Heart right ventricle (tissue), 16 donors: ENCODE results near the gene CBFA2T3. TPM values are rescaled to one million over a fixed set of nuclear protein-coding genes. Genes with fewer than 3 reads are reported as not detected.

Experiments
- ATAC-seq, 8 donors: fragments of 200-7000 bp; cut with Tn5 transposase; one replicate each; pipeline ENCODE4 v1.9.1; 2020; ENCODE audit warnings: mild to moderate bottlenecking in 8 of 8, moderate library complexity in 8 of 8, moderate number of reproducible peaks in 1 of 8
- DNase-seq, 2 donors: peaks; one replicate each; pipeline ENCODE4 v3.0.0-alpha.2; 2020
- H3K27ac ChIP-seq, 10 donors: fragments of 200-600 bp; sonication (generic) in 2 of 10; one replicate each; pipeline versions ENCODE4 v1.5.0 to v1.8.0; 2020 to 2022; ENCODE audit warnings: mild to moderate bottlenecking in 3 of 10
- H3K27me3 ChIP-seq, 7 donors: fragments of 200-600 bp; one replicate each; pipeline ENCODE4 v1.8.0; 2021 to 2022; ENCODE audit warnings: mild to moderate bottlenecking in 2 of 7
- H3K36me3 ChIP-seq, 9 donors: fragments of 200-600 bp; sonication (generic) in 1 of 9; one replicate each; pipeline versions ENCODE4 v1.5.0 to v1.8.0; 2020 to 2022; ENCODE audit warnings: mild to moderate bottlenecking in 2 of 9
- H3K4me1 ChIP-seq, 9 donors: fragments of 200-600 bp; sonication (generic) in 1 of 9; one replicate each; pipeline versions ENCODE4 v1.5.0 to v1.8.0; 2020 to 2022; ENCODE audit warnings: mild to moderate bottlenecking in 4 of 9
- H3K4me3 ChIP-seq, 10 donors: fragments of 200-600 bp; sonication (generic) in 2 of 10; one replicate each; pipeline versions ENCODE4 v1.5.0 to v1.8.0; 2020 to 2022; ENCODE audit warnings: mild to moderate bottlenecking in 7 of 10, moderate library complexity in 2 of 10
- H3K9me3 ChIP-seq, 11 donors: fragments of 200-600 bp in 10 of 11; sonication (generic) in 2 of 11; one replicate each; pipeline versions ENCODE4 v1.5.0 to v1.8.0; 2013 to 2022; ENCODE audit warnings: mild to moderate bottlenecking in 2 of 11, control low read depth in 1 of 11, moderate library complexity in 1 of 11
- WGBS, 2 donors: extraction: QIAGEN DNeasy Blood & Tissue Kit; methylation state at CpG; one replicate each; pipeline ENCODE4 v1.1.7; 2013; ENCODE audit warnings: inconsistent platforms in 1 of 2; 5-methylcytosine and 5-hydroxymethylcytosine counted together
- intact Hi-C, 10 donors: fragments of 100-400 bp; cut with DNase I; formaldehyde crosslinking; loops; one replicate each; pipeline versions ENCODE4 v1.11.1 to v1.14.2; 2022
- polyA plus RNA-seq, 2 donors: library from polyadenylated mRNA; stranded (reverse); fragments of 200-250 nt; gene quantifications; one replicate each; pipeline ENCODE4 v1.2.3, GENCODE V29; 2013
- total RNA-seq, 10 donors: library from RNA; stranded (reverse); fragmentation: NEBNext Ultra II Directional in 3 of 10; extraction: Animal tissue kit (Norgen Biotek cat#: 25700) in 3 of 10; gene quantifications; one replicate each; pipeline versions ENCODE4 v1.2.1 to v1.2.4, GENCODE V29; 2021 to 2023
- TF ChIP-seq, protein P1 (sequence below), 9 donors: fragments of 200-600 bp; sonication (generic) in 2 of 9; IDR thresholded peaks; one replicate each; pipeline versions ENCODE4 v1.5.0 to v1.8.0; 2021 to 2022; ENCODE audit warnings: antibody characterized with exemption in 9 of 9, mild to moderate bottlenecking in 5 of 9, moderate library complexity in 1 of 9
- donor health status: Arrhythmogenic right ventricular cardiomyopathy.
- donor health status: ischemic (EF 13 %, LVEDD 7.1; RV severe dilation, severe dysfunction).
- donor health status: healthy with polysubstance abuse.
- donor health status: DM: no; HTN: yes; CAD: no.
- donor health status: DM: no; HTN: no; CAD: no.
- donor health status: ischemic (EF 25% LVEDD 6.9; RV normal size, moderate dysfunction).
- donor health status: ischemic (EF 25% LVEDD 5.7; RV mildly dilated, moderate dysfunction).
- donor health status: healthy.
- donor health status: DM: yes; HTN: yes; CAD: no.
- donor health status: Ischemic cardiomyopathy.
- donor health status: ischemic (EF 35%, LVEDD 5.7; RV mildly dilated, moderate dysfunction).
- donor health status: nonischemic (EF 11% LVEDD 7.7; RV severe dilation, severe dysfunction).
- donor health status: DM: yes; HTN: yes; CAD: no.
- donor health status: PGD.
- donor health status: ischemic (EF 29% LVEDD 5.4; RV normal size, mild dysfunction).
- donor health status: nonischemic (EF 23%, LVEDD 6.1; RV moderate dilation, normal function).

Gene CBFA2T3
- total and polyA plus RNA-seq, 12 donors, result 3.1 to 17.6 (median 6.1) TPM

DNA sequence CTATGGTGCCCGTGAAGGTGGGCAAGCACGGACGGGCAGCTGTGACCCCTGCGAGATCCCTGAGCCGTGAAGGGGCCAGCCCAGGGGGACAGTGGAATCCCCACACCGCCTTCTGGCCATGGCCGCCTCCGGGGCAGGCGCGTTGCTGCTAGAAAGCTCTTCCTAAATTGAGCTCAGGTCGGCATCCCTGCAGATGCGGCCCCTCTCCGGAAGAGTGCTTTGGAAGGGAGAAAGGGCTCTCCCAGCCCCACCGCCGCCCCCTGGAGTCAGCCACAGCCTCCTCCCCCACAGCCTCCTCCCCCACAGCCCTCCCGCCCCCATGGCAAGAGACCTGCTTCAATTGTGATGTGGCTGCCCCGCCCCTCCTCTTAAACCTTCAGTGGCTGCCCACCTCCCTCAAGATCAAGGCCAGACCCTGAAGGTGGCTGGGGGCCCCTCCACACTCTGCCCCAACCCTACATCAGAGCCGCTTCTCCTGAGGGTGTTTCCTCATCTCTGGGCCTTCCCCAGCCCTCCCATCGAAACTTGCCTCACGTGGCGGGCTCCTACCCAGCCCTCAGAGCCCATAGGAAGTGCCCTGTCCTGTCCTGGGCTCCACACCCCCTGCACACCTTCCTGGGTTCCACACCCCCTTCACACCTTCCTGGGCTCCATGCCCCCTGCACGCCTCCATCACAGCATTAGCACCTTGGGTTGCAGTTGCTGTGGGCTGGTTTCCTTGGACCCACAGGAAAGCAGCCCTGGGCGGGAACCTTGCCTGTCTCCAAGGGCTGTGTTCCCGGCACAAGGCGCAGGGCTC is 5.5 kb upstream of the CBFA2T3 start:
- Histone ChIP-seq H3K27me3 (peaks cover 0 to 36% (median 20%) of the 10 kb centered on the region in 7 donors), H3K9me3 (no peaks in the 10 kb centered on the region), H3K4me1 (peaks cover 0 to 17% (median 3%) of the 10 kb centered on the region in 9 donors), H3K27ac (no peak overlapping the region), H3K4me3 (no peak overlapping the region), H3K36me3 (no peaks in the 10 kb centered on the region)
- no peak for ATAC-seq
- TF ChIP-seq, protein P1, sequence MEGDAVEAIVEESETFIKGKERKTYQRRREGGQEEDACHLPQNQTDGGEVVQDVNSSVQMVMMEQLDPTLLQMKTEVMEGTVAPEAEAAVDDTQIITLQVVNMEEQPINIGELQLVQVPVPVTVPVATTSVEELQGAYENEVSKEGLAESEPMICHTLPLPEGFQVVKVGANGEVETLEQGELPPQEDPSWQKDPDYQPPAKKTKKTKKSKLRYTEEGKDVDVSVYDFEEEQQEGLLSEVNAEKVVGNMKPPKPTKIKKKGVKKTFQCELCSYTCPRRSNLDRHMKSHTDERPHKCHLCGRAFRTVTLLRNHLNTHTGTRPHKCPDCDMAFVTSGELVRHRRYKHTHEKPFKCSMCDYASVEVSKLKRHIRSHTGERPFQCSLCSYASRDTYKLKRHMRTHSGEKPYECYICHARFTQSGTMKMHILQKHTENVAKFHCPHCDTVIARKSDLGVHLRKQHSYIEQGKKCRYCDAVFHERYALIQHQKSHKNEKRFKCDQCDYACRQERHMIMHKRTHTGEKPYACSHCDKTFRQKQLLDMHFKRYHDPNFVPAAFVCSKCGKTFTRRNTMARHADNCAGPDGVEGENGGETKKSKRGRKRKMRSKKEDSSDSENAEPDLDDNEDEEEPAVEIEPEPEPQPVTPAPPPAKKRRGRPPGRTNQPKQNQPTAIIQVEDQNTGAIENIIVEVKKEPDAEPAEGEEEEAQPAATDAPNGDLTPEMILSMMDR (IDR thresholded peaks at IDR 0.05), result no peak
- WGBS, 2 donors, result 70 to 75% methylated on average over 25 of the region's 25 CpGs
- DNase-seq, result no peak
- intact Hi-C loops, result no loop called here

- Histone ChIP-seq H3K27me3 (peaks cover 0 to 54% (median 17%) of the 10 kb centered on the region in 7 donors), H3K9me3 (no peaks in the 10 kb centered on the region), H3K27ac (no peak overlapping the region), H3K4me1 (peaks cover 9 to 42% (median 15%) of the 10 kb centered on the region in 9 donors), H3K36me3 (no peaks in the 10 kb centered on the region), H3K4me3 (no peak overlapping the region)
- 80 to 91% methylated on average over 3 of the region's 3 CpGs for WGBS, 2 donors
- intact Hi-C loops, result no loop called here
- ATAC-seq, result no peak
- TF ChIP-seq, protein P1 (IDR thresholded peaks at IDR 0.05), result no peak
- DNase-seq, result no peak
Observed at GRCh38 chr16:88979353-88980015, 2.5 kb upstream of the CBFA2T3 start.

GRCh38 chr16:88978608-88979346 is 1.8 kb upstream of the CBFA2T3 start:
- 65 to 71% methylated on average over 18 to 21 of the region's 21 CpGs for WGBS, 2 donors
- Histone ChIP-seq H3K36me3 (no peaks in the 10 kb centered on the region), H3K9me3 (no peaks in the 10 kb centered on the region), H3K27me3 (peaks cover 0 to 48% (median 24%) of the 10 kb centered on the region in 7 donors), H3K4me3 (no peak overlapping the region), H3K4me1 (peaks cover 9 to 42% (median 15%) of the 10 kb centered on the region in 9 donors), H3K27ac (peak overlapping the region in 1 of 10 donors; percentile 45)
- intact Hi-C loops, result no loop called here
- TF ChIP-seq, protein P1 (IDR thresholded peaks at IDR 0.05), result no peak
- DNase-seq (no peak), ATAC-seq (no peak)
